Activated CD4-positive, alpha-beta T cell treated with anti-CD3 and anti-CD28 coated beads, Interleukin-10, Interleukin-2, amounts not matched to agents 100 ng/mL and 50 ng/mL, durations not matched to agents 16 hours and 8 hours (primary cell): ENCODE results near the gene TRIP12.
"Not testable (repeated sequence)": the region's sequence is repeated elsewhere in the genome, so short reads cannot be mapped to it uniquely, and the experiment has no call there.

Experiments
- DNase-seq: peaks from one replicate; pipeline ENCODE4 v3.0.0-alpha.2; 2020

The TRIP12 gene

GRCh38 chr2:229821316-229821715, 100.5 kb downstream of the TRIP12 start:
- no peak for DNase-seq

DNA sequence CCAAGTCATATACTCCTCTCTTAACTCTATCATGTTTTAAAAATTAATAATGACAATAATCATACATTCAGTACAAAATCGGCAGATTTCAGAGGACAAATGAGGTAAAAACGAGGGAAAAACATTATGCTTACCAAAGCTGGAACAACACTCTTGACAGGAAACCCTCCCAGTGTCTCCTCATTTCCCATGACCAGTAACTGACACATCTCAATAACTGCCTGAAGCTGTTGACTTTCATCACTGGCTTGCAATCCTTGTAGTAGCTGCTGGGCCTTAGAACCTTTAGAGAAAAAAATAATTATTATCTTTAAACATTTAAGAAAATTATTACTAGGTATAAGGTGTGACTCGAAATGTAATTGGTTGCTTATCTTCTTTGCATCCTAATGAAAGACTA, 103.6 kb downstream of the TRIP12 start:
- DNase-seq = no peak

DNA sequence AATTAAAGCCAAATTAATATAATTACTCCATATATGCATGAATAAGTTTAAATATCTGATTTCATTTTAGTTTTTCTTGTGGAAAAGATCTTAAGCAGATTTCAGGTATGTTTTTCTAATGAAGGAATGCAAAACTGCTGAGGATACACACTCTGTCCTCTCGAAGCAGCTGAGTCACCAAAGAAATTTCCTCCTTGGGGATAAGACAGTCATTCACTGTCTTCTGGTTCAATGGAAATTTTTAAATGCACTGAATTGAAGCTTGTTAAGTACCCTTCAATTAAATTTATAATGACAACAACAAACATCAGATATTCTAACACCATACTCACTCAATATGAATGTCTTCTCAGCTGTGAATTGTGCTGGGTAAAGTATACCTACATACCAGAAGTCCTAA, 106.0 kb downstream of the TRIP12 start:
- DNase-seq = no peak

DNA sequence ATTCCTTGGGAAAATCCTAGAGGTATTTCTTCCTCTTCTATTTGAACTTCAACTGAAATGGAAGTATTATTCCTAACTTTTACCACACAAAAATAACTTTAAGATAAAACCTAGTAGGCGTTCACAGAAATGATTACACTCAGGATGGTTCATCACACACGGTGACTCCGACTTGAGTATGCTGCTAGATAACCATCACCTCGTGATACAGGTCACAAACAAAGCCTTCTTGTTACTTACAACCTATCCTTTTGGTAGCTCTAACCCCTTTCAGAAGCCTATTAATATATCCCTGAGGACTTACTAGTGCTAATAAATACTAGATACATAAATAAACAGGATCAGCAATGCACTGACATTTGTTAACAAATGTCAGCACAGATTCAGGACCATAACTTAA, 106.5 kb downstream of the TRIP12 start:
- DNase-seq = no peak

GRCh38 chr2:229810786-229811185, 111.0 kb downstream of the TRIP12 start:
- no peak for DNase-seq

- no peak for DNase-seq
Observed at GRCh38 chr2:229805559-229805958, 116.2 kb downstream of the TRIP12 start.

- no peak for DNase-seq
Observed at GRCh38 chr2:229802785-229803184, 119.0 kb downstream of the TRIP12 start.

DNA sequence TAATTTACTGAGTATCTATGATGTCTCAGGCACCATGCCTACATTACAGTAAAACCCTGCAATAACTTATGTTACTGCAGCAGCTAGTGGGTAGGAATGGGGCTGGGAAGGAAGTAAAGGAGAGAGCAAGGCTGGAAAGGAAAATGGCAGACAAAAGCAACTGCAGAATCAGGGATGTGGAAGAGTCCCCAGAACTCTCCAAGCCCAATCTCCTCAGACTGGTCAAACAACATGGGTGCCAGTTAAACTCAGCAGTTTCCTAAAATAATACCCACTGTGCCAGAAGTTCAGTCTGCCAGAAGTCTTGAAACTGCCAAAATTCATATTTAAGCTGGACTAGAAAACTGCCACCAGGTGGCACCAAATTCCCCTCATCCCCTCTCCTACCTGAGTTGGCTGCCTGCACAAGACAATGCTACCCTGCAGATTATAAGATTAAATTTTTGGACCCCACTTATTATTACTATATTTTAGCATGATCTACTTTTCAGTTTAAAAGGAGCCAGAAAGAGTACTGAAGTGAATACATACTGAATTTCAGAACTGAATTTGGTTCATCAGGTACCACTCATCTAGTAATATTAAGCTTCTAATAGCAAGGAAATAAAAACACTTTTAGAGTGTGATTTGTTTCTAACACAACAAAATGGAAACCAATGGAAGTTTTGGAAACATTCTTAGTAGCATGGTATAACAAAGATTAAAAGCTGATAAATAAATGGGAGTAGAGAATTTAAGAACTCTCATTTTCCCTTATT, 120.6 kb downstream of the TRIP12 start:
- DNase-seq = peak; percentile 71

GRCh38 chr2:229798446-229799155, 123.2 kb downstream of the TRIP12 start:
- no peak for DNase-seq

DNA sequence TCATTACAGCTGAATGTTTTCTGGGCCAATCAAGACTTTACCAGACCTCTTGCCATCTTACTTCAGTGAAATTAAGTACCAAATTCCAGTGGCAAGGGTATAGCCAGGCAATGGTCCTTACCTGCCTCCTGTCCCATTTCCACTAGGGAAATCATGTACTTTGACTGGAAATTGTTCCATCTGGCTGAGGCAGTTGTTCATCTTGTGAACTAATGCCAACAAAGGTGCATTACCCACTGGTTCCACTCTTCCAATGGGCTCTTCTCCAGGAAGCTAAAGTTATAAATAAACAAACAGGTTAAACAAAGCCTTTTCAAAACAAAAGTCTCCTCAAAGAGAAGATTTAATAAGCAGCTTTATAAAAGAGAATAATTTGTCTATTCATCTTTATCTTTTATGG, 126.8 kb downstream of the TRIP12 start:
- DNase-seq = no peak

GRCh38 chr2:229794636-229795035, 127.2 kb downstream of the TRIP12 start:
- no peak for DNase-seq

- not testable (repeated sequence) for DNase-seq
Observed at GRCh38 chr2:229786289-229786688, 135.5 kb downstream of the TRIP12 start.

- DNase-seq = no peak
Observed at GRCh38 chr2:229784791-229785190, 137.0 kb downstream of the TRIP12 start.

DNA sequence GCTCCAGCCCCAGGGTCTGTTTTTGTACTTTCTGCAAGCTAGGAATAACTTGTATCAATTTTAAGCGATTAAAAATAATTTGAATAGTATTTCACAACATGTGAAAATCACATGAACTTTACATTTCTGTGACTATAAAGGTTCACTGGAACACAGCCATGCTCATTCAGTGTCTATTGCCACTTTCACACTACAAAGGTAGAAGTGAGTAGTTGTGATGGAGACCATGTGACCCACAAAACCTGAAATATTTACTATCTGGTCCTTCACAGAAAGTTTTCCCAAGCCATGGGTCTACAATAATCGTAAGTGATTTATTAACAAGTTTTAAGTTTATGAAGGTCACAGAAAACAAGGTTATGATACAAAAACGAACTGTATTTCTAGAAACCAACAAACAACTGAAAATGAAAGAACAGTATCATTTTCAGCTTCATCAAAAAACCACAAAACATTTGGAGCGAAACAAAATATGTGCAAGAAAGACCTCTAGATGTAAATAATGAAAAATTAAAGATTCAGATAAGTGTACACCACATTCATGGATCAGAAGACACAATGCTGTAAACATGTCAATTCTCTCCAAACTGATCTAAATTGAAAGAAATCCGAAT, 138.6 kb downstream of the TRIP12 start:
- DNase-seq = no peak

- DNase-seq = peak; percentile 47
Observed at GRCh38 chr2:229780856-229781773, 140.7 kb downstream of the TRIP12 start.

- DNase-seq = no peak
Observed at GRCh38 chr2:229779650-229780049, 142.2 kb downstream of the TRIP12 start.

DNA sequence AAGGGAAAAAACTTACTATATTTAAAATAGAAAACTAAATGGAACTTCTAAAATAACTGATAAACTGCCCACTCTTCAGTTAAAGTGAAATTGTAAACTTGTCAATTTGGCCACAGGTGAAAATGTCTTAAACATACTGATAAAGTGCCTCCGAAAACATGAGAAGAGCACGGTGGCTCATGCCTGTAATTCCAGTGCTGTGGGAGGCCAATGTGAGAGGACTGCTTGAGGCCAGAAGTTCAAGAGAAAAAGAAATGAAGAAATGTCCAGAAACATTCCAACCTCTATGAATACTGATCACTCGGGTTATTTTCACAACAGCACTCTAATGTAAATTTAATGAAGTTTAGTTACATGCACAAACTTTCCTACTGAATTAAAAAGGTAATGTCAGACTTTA, 144.1 kb downstream of the TRIP12 start:
- no peak for DNase-seq

GRCh38 chr2:229775614-229776313, 146.0 kb downstream of the TRIP12 start:
- no peak for DNase-seq

DNA sequence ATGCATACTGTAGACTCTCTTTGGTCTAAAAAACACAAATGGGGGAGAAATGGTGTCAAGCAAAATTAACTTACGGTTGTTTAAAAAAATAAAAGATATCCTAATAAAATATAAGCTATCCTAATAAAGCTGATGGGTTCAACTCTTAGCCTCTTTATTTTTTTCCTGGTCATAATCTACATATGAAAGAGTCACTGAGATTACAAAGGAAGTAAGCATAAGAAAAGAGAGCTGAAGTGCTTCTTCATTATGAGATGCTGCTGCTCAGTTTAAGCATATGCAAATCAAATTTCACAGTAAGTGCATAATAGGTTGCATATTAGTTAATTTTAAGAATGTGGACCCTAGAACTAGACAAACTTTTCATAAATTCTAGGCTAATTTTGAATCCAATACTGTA, 147.6 kb downstream of the TRIP12 start:
- no peak for DNase-seq

DNA sequence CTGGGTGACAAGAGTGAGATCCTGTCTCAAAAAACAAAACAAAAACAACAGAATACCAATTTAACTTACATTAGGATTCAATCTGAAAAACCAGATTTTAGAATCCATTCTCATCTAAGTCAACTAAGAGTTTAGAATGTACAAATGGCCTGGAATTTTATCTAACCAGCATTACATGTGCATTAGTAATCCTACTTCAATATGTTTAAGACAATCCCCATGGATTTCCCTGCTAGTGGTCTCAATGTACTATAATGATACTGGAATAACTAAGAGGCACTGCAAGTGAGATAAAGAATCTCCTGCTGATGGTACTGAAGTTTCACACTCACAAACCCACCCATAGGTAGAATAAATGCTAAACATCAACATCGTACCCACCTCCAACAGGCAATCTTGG, 153.6 kb downstream of the TRIP12 start:
- no peak for DNase-seq

DNA sequence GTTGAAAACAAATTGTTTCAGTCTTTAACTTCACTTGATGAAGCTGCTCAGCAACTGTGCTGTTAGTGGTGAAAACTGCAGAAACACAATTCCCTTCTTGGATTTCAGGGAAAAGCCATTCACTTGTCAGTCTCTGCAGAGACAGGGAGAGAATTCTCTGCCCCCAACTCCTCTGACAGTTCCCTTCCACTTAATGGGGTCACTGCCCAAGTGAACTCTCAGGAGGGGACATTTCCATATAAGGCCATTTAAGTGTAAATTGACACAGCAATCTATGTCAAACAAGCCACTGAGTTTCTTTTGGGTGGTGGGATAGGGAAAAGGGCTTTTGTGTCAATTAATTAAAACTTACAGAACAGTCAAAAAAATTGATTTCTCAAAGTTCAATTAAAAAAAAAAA, 156.1 kb downstream of the TRIP12 start:
- DNase-seq = no peak

DNA sequence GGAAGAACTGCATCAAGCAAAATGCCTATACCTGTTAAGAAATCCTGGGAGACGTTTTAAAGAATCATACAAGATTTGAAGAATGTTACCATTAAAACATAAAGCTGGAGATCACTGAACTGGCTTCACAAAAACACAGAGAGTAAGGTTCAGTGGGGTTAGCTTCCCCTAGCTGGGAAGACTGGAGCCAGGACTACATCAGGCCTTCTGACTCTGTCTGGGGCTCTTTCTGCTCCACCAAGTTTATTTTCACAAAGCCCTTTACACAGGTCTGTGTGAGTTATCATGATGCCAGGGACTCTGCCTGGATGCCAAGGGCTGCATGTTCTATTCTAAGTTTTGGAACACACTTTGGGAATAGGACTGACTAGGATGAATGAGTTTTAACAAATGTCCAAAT, 160.1 kb downstream of the TRIP12 start:
- no peak for DNase-seq
